Natural killer cell (primary cell): Measurements from ENCODE around the gene C3orf20. TPM values are rescaled to one million over a fixed set of nuclear protein-coding genes. Genes with fewer than 3 reads are reported as not detected.

Source experiments
- ATAC-seq, 3 donors: fragments of 150-1000 bp in 2 of 3; fragments of 200-7000 bp in 1 of 3; cut with Tn5 transposase; 1 replicate in 1 of 3; 2 replicates in 2 of 3; pipeline ENCODE4 v1.10.0; 2021; ENCODE audit warnings: mild to moderate bottlenecking in 2 of 3, moderate library complexity in 2 of 3
- DNase-seq, 2 donors: peaks; one replicate each; pipeline versions ENCODE4 v3.0.0 to v3.0.0-alpha.2; 2013 to 2021; ENCODE audit warnings: mixed read lengths in 1 of 2
- H3K27ac ChIP-seq: one replicate; pipeline ENCODE4 v1.5.1; 2013; ENCODE audit warnings: mild to moderate bottlenecking, low read length
- H3K27me3 ChIP-seq: one replicate; pipeline ENCODE4 v1.6.1; 2013; ENCODE audit warnings: low read length; ENCODE audit not compliant: control insufficient read depth, insufficient read depth
- H3K36me3 ChIP-seq: one replicate; pipeline ENCODE4 v1.6.1; 2013; ENCODE audit warnings: low read length; ENCODE audit not compliant: control insufficient read depth, insufficient read depth
- H3K4me1 ChIP-seq: one replicate; pipeline ENCODE4 v1.6.1; 2013; ENCODE audit warnings: low read length; ENCODE audit not compliant: control insufficient read depth, insufficient read depth
- H3K4me3 ChIP-seq: one replicate; pipeline ENCODE4 v1.5.1; 2013; ENCODE audit warnings: low read length
- H3K9me3 ChIP-seq: one replicate; pipeline ENCODE4 v1.6.1; 2013; ENCODE audit warnings: low read length; ENCODE audit not compliant: control insufficient read depth, insufficient read depth
- H3K27ac Mint-ChIP-seq, 2 donors: one replicate each; pipeline ENCODE4 v1.8.0; 2022; ENCODE audit warnings: mild to moderate bottlenecking in 2 of 2, mixed read lengths in 2 of 2, moderate library complexity in 1 of 2
- H3K27me3 Mint-ChIP-seq, 2 donors: one replicate each; pipeline ENCODE4 v1.8.0; 2022; ENCODE audit warnings: low read depth in 2 of 2, mixed read lengths in 2 of 2
- H3K36me3 Mint-ChIP-seq: one replicate; pipeline ENCODE4 v1.8.0; 2022; ENCODE audit warnings: mixed read lengths
- H3K4me1 Mint-ChIP-seq, 2 donors: one replicate each; pipeline ENCODE4 v1.8.0; 2022; ENCODE audit warnings: mixed read lengths in 2 of 2
- H3K4me3 Mint-ChIP-seq: one replicate; pipeline ENCODE4 v1.8.0; 2022; ENCODE audit warnings: mild to moderate bottlenecking, moderate library complexity, mixed read lengths
- H3K9me3 Mint-ChIP-seq, 2 donors: one replicate each; pipeline ENCODE4 v1.8.0; 2022; ENCODE audit warnings: mixed read lengths in 2 of 2
- CTCF ChIP-seq: fragments of 200-600 bp; IDR thresholded peaks from one replicate; pipeline ENCODE4 v1.8.0; 2022; ENCODE audit warnings: antibody characterized with exemption
- WGBS: methylation state at CpG from one replicate; pipeline ENCODE4 v1.1.7; 2013; ENCODE audit warnings: missing lambda C conversion rate; ENCODE audit not compliant: insufficient coverage; 5-methylcytosine and 5-hydroxymethylcytosine counted together
- intact Hi-C: fragments of 100-400 bp; cut with micrococcal nuclease; formaldehyde crosslinking; loops from one replicate; pipeline ENCODE4 v1.14.2; 2022
- total RNA-seq, 4 donors: library from RNA; stranded (reverse); fragments of 120-200 nt in 1 of 4; gene quantifications; one replicate each; pipeline versions ENCODE4 v1.2.3 to v1.2.4, GENCODE V29; 2013 to 2022

The C3orf20 gene
- total RNA-seq, 3 donors from 2014 or later (not counting 1 experiment from before 2014, with no cell fraction given): 0.14 TPM; not detected in 2

GRCh38 chr3:14819671-14820070 lies 144.7 kb downstream of the C3orf20 start:
- no peaks in the 10 kb centered on the region for H3K9me3 Mint-ChIP-seq
- Histone ChIP-seq H3K27me3 (no peaks in the 10 kb centered on the region), H3K4me1 (no peaks in the 10 kb centered on the region), H3K9me3 (no peaks in the 10 kb centered on the region), H3K4me3 (no peak overlapping the region), H3K27ac (no peak overlapping the region), H3K36me3 (no peaks in the 10 kb centered on the region)
- no peak for DNase-seq
- TF ChIP-seq CTCF: no peak
- H3K27ac Mint-ChIP-seq: no peak overlapping the region
- peaks cover 6 to 30% of the 10 kb centered on the region in 2 donors for H3K27me3 Mint-ChIP-seq
- 71% methylated on average over 10 of the region's 10 CpGs for WGBS
- H3K36me3 Mint-ChIP-seq: no peaks in the 10 kb centered on the region
- no peak for ATAC-seq
- no peaks in the 10 kb centered on the region for H3K4me1 Mint-ChIP-seq
- intact Hi-C loops: no loop called here
- H3K4me3 Mint-ChIP-seq: no peak overlapping the region

GRCh38 chr3:14820156-14820555 lies 145.2 kb downstream of the C3orf20 start:
- Mint-ChIP-seq H3K4me1 (no peaks in the 10 kb centered on the region), H3K27me3 (peaks cover 1 to 25% of the 10 kb centered on the region in 2 donors), H3K27ac (no peak overlapping the region), H3K9me3 (no peaks in the 10 kb centered on the region), H3K36me3 (no peaks in the 10 kb centered on the region), H3K4me3 (no peak overlapping the region)
- H3K4me1 ChIP-seq: no peaks in the 10 kb centered on the region
- no peak for TF ChIP-seq CTCF
- WGBS: 87% methylated on average over 17 of the region's 17 CpGs
- DNase-seq: no peak
- no peaks in the 10 kb centered on the region for H3K36me3 ChIP-seq
- H3K4me3 ChIP-seq: no peak overlapping the region
- no peak for ATAC-seq
- no peaks in the 10 kb centered on the region for H3K27me3 ChIP-seq
- no peak overlapping the region for H3K27ac ChIP-seq
- no peaks in the 10 kb centered on the region for H3K9me3 ChIP-seq
- intact Hi-C loops: no loop called here

GRCh38 chr3:14821151-14821550 lies 146.2 kb downstream of the C3orf20 start:
- Histone ChIP-seq H3K36me3 (no peaks in the 10 kb centered on the region), H3K9me3 (no peaks in the 10 kb centered on the region), H3K27ac (no peak overlapping the region), H3K4me1 (no peaks in the 10 kb centered on the region), H3K27me3 (no peaks in the 10 kb centered on the region), H3K4me3 (no peak overlapping the region)
- 90% methylated on average over 13 of the region's 16 CpGs for WGBS
- H3K4me1 Mint-ChIP-seq: no peaks in the 10 kb centered on the region
- H3K9me3 Mint-ChIP-seq: no peaks in the 10 kb centered on the region
- no peak overlapping the region for H3K4me3 Mint-ChIP-seq
- H3K36me3 Mint-ChIP-seq: no peaks in the 10 kb centered on the region
- ATAC-seq (no peak), DNase-seq (no peak)
- no peak for TF ChIP-seq CTCF
- intact Hi-C loops: no loop called here
- peaks cover 0 to 15% of the 10 kb centered on the region in 2 donors for H3K27me3 Mint-ChIP-seq
- H3K27ac Mint-ChIP-seq: no peak overlapping the region

GRCh38 chr3:14822134-14822533 lies 147.2 kb downstream of the C3orf20 start:
- H3K4me1 ChIP-seq: no peaks in the 10 kb centered on the region
- TF ChIP-seq CTCF: no peak
- ATAC-seq (no peak), DNase-seq (no peak)
- H3K27me3 ChIP-seq: no peaks in the 10 kb centered on the region
- no peak overlapping the region for H3K4me3 Mint-ChIP-seq
- no peaks in the 10 kb centered on the region for H3K36me3 ChIP-seq
- intact Hi-C loops: no loop called here
- H3K36me3 Mint-ChIP-seq: no peaks in the 10 kb centered on the region
- peaks cover 0 to 8% of the 10 kb centered on the region in 2 donors for H3K27me3 Mint-ChIP-seq
- no peak overlapping the region for H3K4me3 ChIP-seq
- no peak overlapping the region for H3K27ac ChIP-seq
- WGBS: 89% methylated on average over 3 of the region's 3 CpGs
- no peak overlapping the region for H3K27ac Mint-ChIP-seq
- H3K4me1 Mint-ChIP-seq: no peaks in the 10 kb centered on the region
- H3K9me3 Mint-ChIP-seq: no peaks in the 10 kb centered on the region
- H3K9me3 ChIP-seq: no peaks in the 10 kb centered on the region
